GM19395 (cell line): ENCODE measurements around the gene ZDHHC17.
A peak's percentile ranks its signal among the peaks of the same experiment; 100 is the strongest.

ENCODE experiments used
- ATAC-seq: cut with Tn5 transposase; IDR thresholded peaks from one replicate; pipeline ENCODE4 v1.9.1; 2021; ENCODE audit warnings: mild to moderate bottlenecking, moderate library complexity; ENCODE audit not compliant: unreplicated experiment

The ZDHHC17 gene

GRCh38 chr12:76811976-76812375, 48.1 kb downstream of the ZDHHC17 start:
- no peak for ATAC-seq

- ATAC-seq, result no peak
These were observed 49.4 kb downstream of the ZDHHC17 start for GRCh38 chr12:76813265-76813664.

GRCh38 chr12:76813972-76814371, 50.1 kb downstream of the ZDHHC17 start:
- ATAC-seq, result no peak

- no peak for ATAC-seq
These were observed 57.1 kb downstream of the ZDHHC17 start for GRCh38 chr12:76820888-76821482.

GRCh38 chr12:76830436-76830835, 66.5 kb downstream of the ZDHHC17 start:
- ATAC-seq, result no peak

GRCh38 chr12:76836633-76837032, 72.7 kb downstream of the ZDHHC17 start:
- peak; percentile 52 for ATAC-seq

GRCh38 chr12:76847260-76847659, 83.3 kb downstream of the ZDHHC17 start:
- ATAC-seq, result no peak

GRCh38 chr12:76848132-76848531, 84.2 kb downstream of the ZDHHC17 start:
- no peak for ATAC-seq

- no peak for ATAC-seq
These were observed 88.2 kb downstream of the ZDHHC17 start for GRCh38 chr12:76852106-76852505.

GRCh38 chr12:76855271-76855670, 91.4 kb downstream of the ZDHHC17 start:
- ATAC-seq, result no peak

- no peak for ATAC-seq
These were observed 92.2 kb downstream of the ZDHHC17 start for GRCh38 chr12:76856018-76856644.

GRCh38 chr12:76859611-76860010, 95.7 kb downstream of the ZDHHC17 start:
- no peak for ATAC-seq

- no peak for ATAC-seq
These were observed 96.3 kb downstream of the ZDHHC17 start for GRCh38 chr12:76860256-76860655.

GRCh38 chr12:76863005-76863670, 99.2 kb downstream of the ZDHHC17 start:
- ATAC-seq, result no peak

- ATAC-seq, result no peak
These were observed 99.9 kb downstream of the ZDHHC17 start for GRCh38 chr12:76863837-76864236.

GRCh38 chr12:76864791-76865400, 101.0 kb downstream of the ZDHHC17 start:
- ATAC-seq, result peak; percentile 88

- ATAC-seq, result no peak
These were observed 102.2 kb downstream of the ZDHHC17 start for GRCh38 chr12:76866151-76866567.

- peak; percentile 58 for ATAC-seq
These were observed 102.8 kb downstream of the ZDHHC17 start for GRCh38 chr12:76866726-76867125.

GRCh38 chr12:76871082-76871481, 107.2 kb downstream of the ZDHHC17 start:
- ATAC-seq, result no peak

GRCh38 chr12:76871742-76872141, 107.8 kb downstream of the ZDHHC17 start:
- ATAC-seq, result no peak

- no peak for ATAC-seq
These were observed 108.5 kb downstream of the ZDHHC17 start for GRCh38 chr12:76872415-76872814.

GRCh38 chr12:76874027-76874426, 110.1 kb downstream of the ZDHHC17 start:
- no peak for ATAC-seq
